GM18526 (cell line): ENCODE measurements around the gene NFKBIZ.
A peak's percentile ranks its signal among the peaks of the same experiment; 100 is the strongest.

ENCODE experiments used
- POLR2A ChIP-seq: IDR thresholded peaks from 3 replicates; pipeline ENCODE4 v1.6.1; 2011; ENCODE audit not compliant: insufficient read length; ENCODE audit errors: extremely low read depth

NFKBIZ gene

GRCh38 chr3:101848754-101849713 lies at the start of gene NFKBIZ:
Gene NFKBIZ, plus strand, starts transcription at chr3:101849514. Its CDS starts 115 bp downstream, at chr3:101849629.
- TF ChIP-seq POLR2A, result peak; percentile 99

GRCh38 chr3:101801174-101801573 lies 48.1 kb upstream of the NFKBIZ start:
- no peak for TF ChIP-seq POLR2A

GRCh38 chr3:101802179-101802578 lies 47.1 kb upstream of the NFKBIZ start:
- no peak for TF ChIP-seq POLR2A

GRCh38 chr3:101803173-101803782 lies 46.0 kb upstream of the NFKBIZ start:
- TF ChIP-seq POLR2A, result no peak

- no peak for TF ChIP-seq POLR2A
Measured at GRCh38 chr3:101803939-101804338, 45.4 kb upstream of the NFKBIZ start.

GRCh38 chr3:101806491-101806890 lies 42.8 kb upstream of the NFKBIZ start:
- TF ChIP-seq POLR2A, result no peak

GRCh38 chr3:101807888-101808287 lies 41.4 kb upstream of the NFKBIZ start:
- no peak for TF ChIP-seq POLR2A

- no peak for TF ChIP-seq POLR2A
Measured at GRCh38 chr3:101809178-101810021, 39.9 kb upstream of the NFKBIZ start.

- TF ChIP-seq POLR2A, result no peak
Measured at GRCh38 chr3:101810022-101810418, 39.3 kb upstream of the NFKBIZ start.

- TF ChIP-seq POLR2A, result no peak
Measured at GRCh38 chr3:101811875-101812274, 37.4 kb upstream of the NFKBIZ start.

- no peak for TF ChIP-seq POLR2A
Measured at GRCh38 chr3:101812895-101813294, 36.4 kb upstream of the NFKBIZ start.

GRCh38 chr3:101813817-101814440 lies 35.4 kb upstream of the NFKBIZ start:
- TF ChIP-seq POLR2A, result no peak

GRCh38 chr3:101814835-101815234 lies 34.5 kb upstream of the NFKBIZ start:
- no peak for TF ChIP-seq POLR2A

GRCh38 chr3:101816215-101817149 lies 32.8 kb upstream of the NFKBIZ start:
- no peak for TF ChIP-seq POLR2A
